Measurements from ENCODE around the gene TNFRSF1B.

The TNFRSF1B gene

GRCh38 chr1:12182410-12182984 lies 15.7 kb downstream of the TNFRSF1B start:
- H3K27me3 ChIP-seq, result no peaks in the 10 kb centered on the region
- no peaks in the 10 kb centered on the region for H3K9me3 ChIP-seq
- peak overlapping the region; percentile 34 to 54 for H3K4me3 ChIP-seq (ENCODE audit: low read depth in 1 of 2, low read length in 1 of 2)
- peaks cover 99 to 100% of the 10 kb centered on the region in 2 experiments for H3K4me1 ChIP-seq (ENCODE audit: control insufficient read depth in 1 of 2, insufficient read depth in 1 of 2, low read depth in 1 of 2, low read length in 1 of 2)
- H3K36me3 ChIP-seq, result peaks cover 49% of the 10 kb centered on the region
- peak overlapping the region; percentile 97 for H3K27ac ChIP-seq
- no peak for TF ChIP-seq CTCF (IDR thresholded peaks at IDR 0.05)

- H3K9me3 ChIP-seq, result no peaks in the 10 kb centered on the region
- H3K4me1 ChIP-seq (ENCODE audit: control insufficient read depth in 1 of 2, insufficient read depth in 1 of 2, low read depth in 1 of 2, low read length in 1 of 2), result peaks cover 99 to 100% of the 10 kb centered on the region in 2 experiments
- peak overlapping the region; percentile 97 for H3K27ac ChIP-seq
- TF ChIP-seq CTCF (IDR thresholded peaks at IDR 0.05), result no peak
- H3K27me3 ChIP-seq, result no peaks in the 10 kb centered on the region
- peaks cover 50% of the 10 kb centered on the region for H3K36me3 ChIP-seq
- peak overlapping the region; percentile 67 to 88 for H3K4me3 ChIP-seq (ENCODE audit: low read depth in 1 of 2, low read length in 1 of 2)
Measured at GRCh38 chr1:12183095-12183794, 16.5 kb downstream of the TNFRSF1B start.

GRCh38 chr1:12184008-12184681 lies 17.4 kb downstream of the TNFRSF1B start:
- Histone ChIP-seq H3K36me3 (peaks cover 52% of the 10 kb centered on the region), H3K4me1 (ENCODE audit: control insufficient read depth in 1 of 2, insufficient read depth in 1 of 2, low read depth in 1 of 2, low read length in 1 of 2) (peaks cover 99 to 100% of the 10 kb centered on the region in 2 experiments), H3K27ac (peak overlapping the region; percentile 97), H3K4me3 (ENCODE audit: low read depth in 1 of 2, low read length in 1 of 2) (peak overlapping the region; percentile 67 to 88), H3K9me3 (no peaks in the 10 kb centered on the region), H3K27me3 (no peaks in the 10 kb centered on the region)
- peak; percentile 83 for TF ChIP-seq CTCF (IDR thresholded peaks at IDR 0.05)

DNA sequence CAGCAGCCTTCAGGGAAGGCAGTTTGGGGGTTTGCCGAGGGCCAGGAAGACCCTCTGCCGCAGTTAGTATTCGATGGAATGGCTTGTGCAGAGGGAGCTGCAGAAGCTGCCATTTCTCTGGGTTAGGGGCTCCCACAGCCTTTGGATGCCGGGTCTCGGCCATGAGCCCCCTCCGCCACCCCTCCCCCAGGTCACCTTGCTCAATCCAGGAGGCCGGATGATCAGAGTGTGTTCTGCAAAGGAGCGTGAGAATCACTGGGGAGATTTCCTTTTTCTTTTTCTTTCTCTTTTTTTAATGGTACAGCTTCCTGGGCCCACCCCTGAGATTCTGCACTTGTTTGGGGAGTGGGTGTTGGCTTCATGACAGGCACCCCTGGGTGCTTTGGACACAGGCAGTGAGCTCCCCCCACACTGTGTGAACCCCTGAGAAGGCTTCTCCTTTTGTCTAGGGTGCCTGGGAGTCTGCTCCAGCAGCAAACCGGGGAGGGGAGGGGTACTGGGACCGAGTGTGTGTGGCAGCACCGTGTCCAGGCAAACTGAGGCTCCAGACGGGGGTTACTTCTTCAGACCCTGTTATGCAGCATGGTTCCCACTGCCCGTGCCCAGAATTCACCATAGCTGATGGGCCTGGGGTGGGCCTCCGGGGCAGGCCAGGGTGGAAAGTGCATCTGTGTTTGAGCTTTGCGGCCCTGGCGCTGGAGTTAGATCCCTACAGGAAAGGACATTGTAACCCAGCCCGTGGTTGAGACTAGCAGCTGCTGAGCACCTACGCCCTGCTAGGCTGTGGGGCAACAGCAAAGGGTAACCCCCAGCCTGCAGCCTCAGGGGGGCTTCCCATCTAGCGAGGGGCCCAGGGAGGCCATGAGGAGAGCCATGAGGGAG lies 18.5 kb downstream of the TNFRSF1B start:
- Histone ChIP-seq H3K4me1 (ENCODE audit: control insufficient read depth in 1 of 2, insufficient read depth in 1 of 2, low read depth in 1 of 2, low read length in 1 of 2) (peaks cover 90 to 94% of the 10 kb centered on the region in 2 experiments), H3K27me3 (no peaks in the 10 kb centered on the region), H3K9me3 (no peaks in the 10 kb centered on the region), H3K4me3 (ENCODE audit: low read depth in 1 of 2, low read length in 1 of 2) (peak overlapping the region; percentile 67 to 88), H3K36me3 (peaks cover 60% of the 10 kb centered on the region), H3K27ac (peak overlapping the region; percentile 97)
- TF ChIP-seq CTCF (IDR thresholded peaks at IDR 0.05), result no peak

All from neutrophil (primary cell).